ENCODE measurements around the gene STAC.

The STAC gene

DNA sequence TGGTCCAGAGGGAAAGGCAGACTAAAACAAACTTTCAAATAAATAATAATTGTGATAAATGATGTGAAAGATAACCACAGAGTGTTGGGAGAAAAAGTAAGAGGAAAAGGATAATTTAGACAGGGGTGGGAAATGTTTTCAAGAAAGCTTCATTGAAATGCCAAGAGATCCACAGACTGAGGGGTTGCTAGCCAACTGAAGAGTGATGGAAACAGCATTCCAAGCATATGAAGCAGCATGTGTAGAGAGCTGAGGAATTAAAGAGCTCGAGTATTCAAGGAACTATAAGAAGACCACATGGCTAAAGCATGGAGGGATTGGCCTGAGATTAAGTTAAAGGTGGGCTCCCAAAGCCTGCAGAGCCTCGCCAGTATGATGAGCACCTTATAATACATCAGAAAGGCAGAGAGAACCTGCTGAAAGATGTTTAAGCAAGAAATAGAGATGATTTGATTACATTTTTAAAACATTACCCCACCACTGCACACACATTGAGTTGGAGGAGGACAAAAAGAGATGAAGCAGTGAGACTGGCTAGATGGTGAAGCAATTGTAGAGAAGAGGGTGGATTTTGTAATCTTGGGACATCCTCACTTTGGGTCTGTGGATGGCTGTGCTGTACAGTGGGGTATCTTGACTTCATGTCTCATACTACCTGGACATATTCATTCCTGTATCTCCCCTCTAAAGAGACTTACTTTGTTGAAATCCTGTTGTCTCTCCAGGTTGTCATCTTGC is 100.8 kb downstream of the STAC start:
- no peak for DNase-seq (ENCODE audit: low spot score)
- in situ Hi-C loops (cut with MboI; ENCODE audit: low pct_unique_long_range_greater_than_20kb, low sequenced_read_pairs, unreplicated experiment), result no loop called here
- TF ChIP-seq, protein P1, sequence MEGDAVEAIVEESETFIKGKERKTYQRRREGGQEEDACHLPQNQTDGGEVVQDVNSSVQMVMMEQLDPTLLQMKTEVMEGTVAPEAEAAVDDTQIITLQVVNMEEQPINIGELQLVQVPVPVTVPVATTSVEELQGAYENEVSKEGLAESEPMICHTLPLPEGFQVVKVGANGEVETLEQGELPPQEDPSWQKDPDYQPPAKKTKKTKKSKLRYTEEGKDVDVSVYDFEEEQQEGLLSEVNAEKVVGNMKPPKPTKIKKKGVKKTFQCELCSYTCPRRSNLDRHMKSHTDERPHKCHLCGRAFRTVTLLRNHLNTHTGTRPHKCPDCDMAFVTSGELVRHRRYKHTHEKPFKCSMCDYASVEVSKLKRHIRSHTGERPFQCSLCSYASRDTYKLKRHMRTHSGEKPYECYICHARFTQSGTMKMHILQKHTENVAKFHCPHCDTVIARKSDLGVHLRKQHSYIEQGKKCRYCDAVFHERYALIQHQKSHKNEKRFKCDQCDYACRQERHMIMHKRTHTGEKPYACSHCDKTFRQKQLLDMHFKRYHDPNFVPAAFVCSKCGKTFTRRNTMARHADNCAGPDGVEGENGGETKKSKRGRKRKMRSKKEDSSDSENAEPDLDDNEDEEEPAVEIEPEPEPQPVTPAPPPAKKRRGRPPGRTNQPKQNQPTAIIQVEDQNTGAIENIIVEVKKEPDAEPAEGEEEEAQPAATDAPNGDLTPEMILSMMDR (IDR thresholded peaks at IDR 0.05; ENCODE audit: extremely low read depth, insufficient read depth, missing control alignments), result no peak

DNA sequence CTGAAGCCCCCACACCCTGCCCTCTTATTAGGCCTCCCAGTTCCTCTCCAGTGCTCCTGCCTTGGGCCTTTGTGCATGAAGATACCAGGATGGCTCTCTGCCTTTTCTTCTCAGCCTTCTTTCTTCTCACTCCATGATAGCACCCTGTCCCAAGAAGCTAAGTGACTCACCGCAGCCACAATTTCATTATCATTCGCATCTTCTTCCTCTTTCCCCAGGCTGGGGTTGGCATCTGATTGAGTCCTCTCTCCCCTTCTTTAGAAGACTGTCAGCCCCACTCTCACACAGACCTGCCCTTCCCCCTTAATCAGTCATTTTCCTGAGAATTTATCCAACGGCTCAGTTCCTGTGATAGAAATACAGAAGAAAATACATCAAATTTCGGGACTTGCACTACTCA is 102.0 kb downstream of the STAC start:
- TF ChIP-seq, protein P1 (IDR thresholded peaks at IDR 0.05; ENCODE audit: extremely low read depth, insufficient read depth, missing control alignments), result no peak
- no peak for DNase-seq (ENCODE audit: low spot score)

DNA sequence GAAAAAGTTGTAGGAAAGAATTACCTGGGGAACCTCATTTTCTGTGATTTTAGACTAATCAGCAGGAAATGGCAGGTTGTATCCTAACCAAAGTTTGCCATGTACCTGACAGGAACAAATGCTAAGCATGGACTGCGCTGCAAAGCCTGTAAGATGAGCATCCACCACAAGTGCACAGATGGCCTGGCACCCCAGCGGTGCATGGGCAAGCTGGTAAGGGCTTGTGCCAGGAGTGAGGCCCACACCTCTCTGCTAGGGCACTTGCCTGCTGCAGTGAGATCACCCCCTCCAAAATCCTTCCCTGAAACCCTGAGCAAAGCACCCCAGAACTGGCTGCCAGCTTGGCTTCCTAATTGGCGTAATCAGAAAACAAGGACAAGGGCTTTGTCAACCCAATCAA is 102.6 kb downstream of the STAC start:
- TF ChIP-seq, protein P1 (IDR thresholded peaks at IDR 0.05; ENCODE audit: extremely low read depth, insufficient read depth, missing control alignments), result no peak
- in situ Hi-C loops (cut with MboI; ENCODE audit: low pct_unique_long_range_greater_than_20kb, low sequenced_read_pairs, unreplicated experiment), result no loop called here
- DNase-seq (ENCODE audit: low spot score), result no peak

More for the DNA sequence above, 102.0 kb downstream of the STAC start:
- in situ Hi-C loops (cut with MboI; ENCODE audit: low pct_unique_long_range_greater_than_20kb, low sequenced_read_pairs, unreplicated experiment), result no loop called here

DNA sequence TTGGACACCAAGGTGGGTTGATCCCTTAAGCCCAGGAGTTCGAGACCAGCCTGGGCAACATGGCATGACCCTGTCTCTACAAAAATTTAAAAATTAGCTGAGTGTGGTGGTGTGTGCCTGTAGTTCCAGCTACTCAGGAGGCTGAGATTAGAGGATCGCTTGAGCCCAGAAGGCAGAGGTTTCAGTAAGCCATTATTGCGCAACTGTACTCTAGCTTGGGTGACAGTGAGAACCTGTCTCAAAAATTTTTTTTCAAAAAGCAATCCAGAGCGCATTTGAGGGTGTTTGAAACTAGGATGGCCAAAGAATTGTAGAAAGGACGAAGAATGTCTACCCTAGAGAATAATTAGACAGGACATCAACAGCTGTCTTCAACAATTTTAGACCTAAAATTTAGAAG is 103.4 kb downstream of the STAC start:
- no peak for DNase-seq (ENCODE audit: low spot score)
- TF ChIP-seq, protein P1 (IDR thresholded peaks at IDR 0.05; ENCODE audit: extremely low read depth, insufficient read depth, missing control alignments), result no peak
- in situ Hi-C loops (cut with MboI; ENCODE audit: low pct_unique_long_range_greater_than_20kb, low sequenced_read_pairs, unreplicated experiment), result no loop called here

DNA sequence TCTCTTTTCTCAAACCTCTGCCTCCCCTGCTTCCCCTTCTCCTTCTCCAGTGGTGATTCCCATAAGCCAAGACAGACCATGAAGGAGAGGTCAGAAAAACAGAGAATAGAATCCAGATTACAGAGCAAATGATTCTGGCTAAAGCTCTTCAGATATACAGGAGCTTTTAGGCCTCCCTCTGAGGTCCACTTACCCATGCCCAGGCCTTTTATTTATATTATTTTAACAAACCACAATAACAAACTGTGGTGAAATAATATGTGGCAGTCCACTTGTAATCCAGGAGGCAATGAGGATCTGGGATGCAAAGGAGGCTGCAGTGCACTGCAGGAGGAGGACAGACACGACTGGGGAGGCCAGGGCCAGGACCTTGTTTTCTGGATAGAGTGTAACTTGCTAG is 104.1 kb downstream of the STAC start:
- in situ Hi-C loops (cut with MboI; ENCODE audit: low pct_unique_long_range_greater_than_20kb, low sequenced_read_pairs, unreplicated experiment), result no loop called here
- TF ChIP-seq, protein P1 (IDR thresholded peaks at IDR 0.05; ENCODE audit: extremely low read depth, insufficient read depth, missing control alignments), result no peak
- DNase-seq (ENCODE audit: low spot score), result no peak

DNA sequence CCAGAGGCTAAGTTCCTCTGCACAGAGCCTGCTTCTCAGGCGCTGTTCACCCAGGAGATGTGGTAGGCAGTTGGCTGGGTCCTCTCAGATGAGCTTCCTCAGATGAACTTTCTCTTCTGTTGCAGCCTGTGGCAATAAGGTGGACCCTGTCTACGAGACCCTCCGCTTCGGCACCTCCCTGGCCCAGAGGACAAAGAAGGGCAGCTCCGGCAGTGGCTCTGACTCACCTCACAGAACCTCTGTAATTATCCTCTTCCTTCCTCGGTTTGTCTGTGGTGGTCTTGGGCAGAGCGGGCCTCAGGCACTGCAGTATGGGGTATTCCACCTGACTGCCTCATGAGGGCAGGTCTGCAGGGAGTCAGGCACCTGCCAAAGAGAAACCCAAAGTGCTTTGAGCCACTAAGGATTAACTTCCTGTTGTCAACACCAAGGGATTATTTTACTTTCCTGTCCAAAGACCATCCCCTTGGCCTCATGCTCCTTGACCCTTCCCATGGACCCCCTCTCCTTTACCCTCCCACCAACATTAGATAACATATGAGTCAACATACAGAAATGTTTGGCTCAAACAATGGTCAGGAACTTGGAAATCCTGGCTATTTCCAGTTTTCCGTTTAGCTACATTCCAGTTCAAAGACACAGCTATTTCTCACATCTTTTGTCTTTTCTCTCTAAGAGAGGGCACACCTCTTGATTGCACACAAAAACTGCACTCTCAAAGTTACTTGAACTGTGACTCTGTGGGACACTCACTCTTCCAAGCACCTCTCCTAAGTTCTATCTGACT is 105.9 kb downstream of the STAC start:
- no peak for DNase-seq (ENCODE audit: low spot score)
- in situ Hi-C loops (cut with MboI; ENCODE audit: low pct_unique_long_range_greater_than_20kb, low sequenced_read_pairs, unreplicated experiment), result no loop called here
- TF ChIP-seq, protein P1 (IDR thresholded peaks at IDR 0.05; ENCODE audit: extremely low read depth, insufficient read depth, missing control alignments), result no peak

Measured in GM13977 (cell line).